HCT116 (cell line): ENCODE results near the gene PLA2G12B. TPM values are rescaled to one million over a fixed set of nuclear protein-coding genes. Genes with fewer than 3 reads are reported as not detected.

ENCODE experiments used
- ATAC-seq: fragments of 200-7000 bp; cut with Tn5 transposase; 2 replicates; pipeline ENCODE4 v1.9.1; 2020; ENCODE audit warnings: mild to moderate bottlenecking, moderate library complexity
- BruUV-seq: library from RNA; stranded (reverse); fragments of 400-500 nt; replicated peaks from 2 replicates; lab custom pipeline; 2021; lab: Mats Ljungman, UMichigan
- CTCF ChIA-PET: fragments of 300-600 bp; sonication (Branson Sonifier 250); formaldehyde crosslinking; loops from one replicate; lab custom pipeline; 2021; ENCODE audit warnings: antibody characterized with exemption; lab: Charles Lee
- POLR2A ChIA-PET: fragments of 300-600, 350-600 bp; sonication (Branson Sonifier 250); formaldehyde crosslinking; loops from one replicate; lab custom pipeline; 2021; ENCODE audit warnings: antibody characterized with exemption; lab: Charles Lee
- RAD21 ChIA-PET, 2 experiments: fragments of 300-600 bp; sonication (Branson Sonifier 250); formaldehyde crosslinking; loops; one replicate each; lab custom pipeline; 2023; ENCODE audit warnings: low total read pairs in 2 of 2; ENCODE audit not compliant: uncharacterized antibody in 2 of 2, unreplicated experiment in 2 of 2, low non-redundant PET in 1 of 2; lab: Charles Lee
- DNase-seq: peaks from one replicate; pipeline ENCODE4 v3.0.0-alpha.2; 2010; ENCODE audit warnings: low read depth, low spot score
- H2AFZ ChIP-seq: fragments of 200-600 bp; shearing (Covaris generic), sonication (generic); 2 replicates; pipeline ENCODE4 v1.6.1; 2017; ENCODE audit warnings: low read depth, mixed run types, mixed read lengths, antibody characterized with exemption, low read length; ENCODE audit not compliant: poor library complexity, severe bottlenecking
- H3K27ac ChIP-seq: 2 replicates; pipeline ENCODE4 v1.5.1; 2012; ENCODE audit warnings: low read depth, low read length
- H3K27me3 ChIP-seq: fragments of 200-600 bp; sonication (generic); 2 replicates; pipeline ENCODE4 v1.6.1; 2016; ENCODE audit warnings: mixed run types, low read length, mixed read lengths; ENCODE audit not compliant: insufficient read depth
- H3K36me3 ChIP-seq, 2 experiments: fragments of 200-500 bp in 1 of 2; fragments of 200-600 bp in 1 of 2; sonication (Bioruptor generic) in 1 of 2; sonication (generic) in 1 of 2; 2 replicates each; pipeline versions ENCODE4 v1.5.1 to v1.6.1; 2014 to 2016; ENCODE audit warnings: low read length in 2 of 2, inconsistent platforms in 1 of 2, mixed read lengths in 1 of 2, mixed run types in 1 of 2; ENCODE audit not compliant: insufficient read depth in 2 of 2, control insufficient read depth in 1 of 2
- H3K4me1 ChIP-seq, 2 experiments: fragments of 200-600 bp in 1 of 2; sonication (generic) in 1 of 2; 2 replicates each; pipeline versions ENCODE4 v1.5.1 to v1.6.1; 2012 to 2017; ENCODE audit warnings: low read length in 2 of 2, inconsistent platforms in 1 of 2, mild to moderate bottlenecking in 1 of 2, mixed read lengths in 1 of 2, mixed run types in 1 of 2, moderate library complexity in 1 of 2; ENCODE audit not compliant: insufficient read depth in 2 of 2, control insufficient read depth in 1 of 2
- H3K4me2 ChIP-seq: fragments of 200-600 bp; sonication (generic); 2 replicates; pipeline ENCODE4 v1.6.1; 2017; ENCODE audit warnings: mixed run types, low read length, mixed read lengths
- H3K4me3 ChIP-seq, 2 experiments: fragments of 200-600 bp in 1 of 2; sonication (generic) in 1 of 2; replicated peaks in 1 of 2; 2 replicates each; pipeline ENCODE4 v1.5.1; 2011 to 2016; ENCODE audit warnings: low read length in 2 of 2, control low read depth in 1 of 2, low read depth in 1 of 2, mild to moderate bottlenecking in 1 of 2, mixed read lengths in 1 of 2, mixed run types in 1 of 2
- H3K79me2 ChIP-seq: fragments of 200-600 bp; sonication (generic); 2 replicates; pipeline ENCODE4 v1.6.1; 2017; ENCODE audit warnings: mild to moderate bottlenecking, mixed run types, low read length, moderate library complexity, mixed read lengths; ENCODE audit not compliant: insufficient read depth
- H3K9ac ChIP-seq: fragments of 200-600 bp; sonication (generic); 2 replicates; pipeline ENCODE4 v1.6.1; 2016; ENCODE audit warnings: low read length, mixed read lengths
- H3K9me2 ChIP-seq: fragments of 200-600 bp; sonication (generic), shearing (Covaris generic); 2 replicates; pipeline ENCODE4 v1.6.1; 2017; ENCODE audit warnings: mixed run types, mild to moderate bottlenecking, moderate library complexity; ENCODE audit not compliant: insufficient read depth
- H3K9me3 ChIP-seq, 2 experiments: fragments of 200-500 bp in 1 of 2; fragments of 200-600 bp in 1 of 2; sonication (Bioruptor generic) in 1 of 2; sonication (generic) in 1 of 2; 2 replicates each; pipeline ENCODE4 v1.6.1; 2014 to 2017; ENCODE audit warnings: low read length in 2 of 2, mixed read lengths in 2 of 2, inconsistent platforms in 1 of 2, low read depth in 1 of 2, mild to moderate bottlenecking in 1 of 2, mixed run types in 1 of 2, moderate library complexity in 1 of 2; ENCODE audit not compliant: control insufficient read depth in 1 of 2, insufficient read depth in 1 of 2
- H4K20me1 ChIP-seq: fragments of 200-600 bp; sonication (generic), shearing (Covaris generic); 2 replicates; pipeline ENCODE4 v1.6.1; 2017; ENCODE audit warnings: mixed run types, mild to moderate bottlenecking, moderate library complexity; ENCODE audit not compliant: insufficient read depth
- CBX3 ChIP-seq: IDR thresholded peaks from 2 replicates; pipeline ENCODE4 v1.6.1; 2012; ENCODE audit warnings: low read depth
- CEBPB ChIP-seq: IDR thresholded peaks from 2 replicates; pipeline ENCODE4 v1.6.1; 2012; ENCODE audit warnings: low read depth
- CTCF ChIP-seq, 3 experiments: fragments of 200-600 bp in 1 of 3; sonication (generic) in 1 of 3; IDR thresholded peaks in 2 of 3; conservative IDR thresholded peaks in 1 of 3; 2 replicates each; pipeline ENCODE4 v1.5.1; 2012 to 2017; ENCODE audit warnings: low read depth in 2 of 3, low read length in 2 of 3, antibody characterized with exemption in 1 of 3, borderline replicate concordance in 1 of 3, control low read depth in 1 of 3, mild to moderate bottlenecking in 1 of 3, mixed read lengths in 1 of 3, mixed run types in 1 of 3, moderate library complexity in 1 of 3; ENCODE audit not compliant: insufficient read depth in 1 of 3
- EGR1 ChIP-seq: IDR thresholded peaks from 2 replicates; pipeline ENCODE4 v1.6.1; 2012; ENCODE audit warnings: low read depth
- ELF1 ChIP-seq: IDR thresholded peaks from 2 replicates; pipeline ENCODE4 v1.6.1; 2012; ENCODE audit warnings: low read depth, borderline replicate concordance
- POLR2A ChIP-seq: IDR thresholded peaks from 2 replicates; pipeline ENCODE4 v1.7.0; 2011; ENCODE audit warnings: borderline replicate concordance; ENCODE audit not compliant: insufficient read depth, insufficient read length; ENCODE audit errors: extremely low read depth
- POLR2AphosphoS5 ChIP-seq: IDR thresholded peaks from 2 replicates; pipeline ENCODE4 v1.6.1; 2011; ENCODE audit warnings: mild to moderate bottlenecking, low read depth, low read length, moderate library complexity
- RAD21 ChIP-seq: IDR thresholded peaks from 2 replicates; pipeline ENCODE4 v1.6.1; 2012; ENCODE audit warnings: low read depth, mild to moderate bottlenecking
- REST ChIP-seq: IDR thresholded peaks from 2 replicates; pipeline ENCODE4 v1.6.1; 2012; ENCODE audit warnings: low read depth
- SIN3A ChIP-seq: IDR thresholded peaks from 2 replicates; pipeline ENCODE4 v1.6.1; 2012; ENCODE audit warnings: low read depth
- ZBTB33 ChIP-seq: IDR thresholded peaks from 2 replicates; pipeline ENCODE4 v1.6.1; 2011; ENCODE audit warnings: mild to moderate bottlenecking, low read length, moderate library complexity; ENCODE audit not compliant: insufficient replicate concordance; ENCODE audit errors: extremely low read depth
- intact Hi-C: fragments of 100-400 bp; cut with micrococcal nuclease; formaldehyde crosslinking; loops from 2 replicates; pipeline ENCODE4 v1.10.0; 2022
- total RNA-seq: library from RNA; stranded (reverse); gene quantifications from one replicate; pipeline ENCODE4 v1.2.1, GENCODE V29; 2021; ENCODE audit not compliant: unreplicated experiment

The PLA2G12B gene
- total RNA-seq, 1 experiment from 2014 or later, result not detected

GRCh38 chr10:72976886-72977285, 22.3 kb upstream of the PLA2G12B start:
- no peak overlapping the region for H3K4me3 ChIP-seq
- RAD21 ChIA-PET, result no interaction called here

More at GRCh38 chr10:72976886-72977285, 22.3 kb upstream of the PLA2G12B start:
- TF ChIP-seq CTCF (IDR thresholded peaks at IDR 0.05 in 2 of 3, conservative IDR thresholded peaks at IDR 0.05 in 1 of 3; ENCODE audit: borderline replicate concordance in 1 of 3, insufficient read depth in 1 of 3, low read depth in 2 of 3, low read length in 2 of 3) (no peak), POLR2A (no peak), CBX3 (no peak), SIN3A (no peak), REST (no peak), CEBPB (no peak), ELF1 (no peak), EGR1 (no peak), POLR2AphosphoS5 (no peak), ZBTB33 (no peak), RAD21 (no peak)
- Histone ChIP-seq H3K27ac (no peak overlapping the region), H3K27me3 (no peaks in the 10 kb centered on the region), H3K9me2 (no peaks in the 10 kb centered on the region), H3K79me2 (no peaks in the 10 kb centered on the region), H3K9me3 (peaks cover 12 to 16% of the 10 kb centered on the region in 2 experiments; a peak in 3 of 4 replicates), H3K9ac (no peak overlapping the region), H4K20me1 (no peaks in the 10 kb centered on the region), H2AFZ (no peak overlapping the region), H3K36me3 (no peaks in the 10 kb centered on the region), H3K4me1 (no peaks in the 10 kb centered on the region), H3K4me2 (no peak overlapping the region)
- BruUV-seq, result no TSS peak
- POLR2A ChIA-PET, result no interaction called here
- DNase-seq (no peak), ATAC-seq (no peak)
- intact Hi-C loops, result no loop called here
- CTCF ChIA-PET, result no interaction called here
